Measurements from ENCODE around the gene KCTD1. TPM values are rescaled to one million over a fixed set of nuclear protein-coding genes. Genes with fewer than 3 reads are reported as not detected.

The KCTD1 gene
- total RNA-seq, 1 donor from 2014 or later = 83.8 TPM

GRCh38 chr18:26532367-26533340, 15.7 kb downstream of the KCTD1 start:
- no peak overlapping the region for H3K27ac Mint-ChIP-seq
- no peaks in the 10 kb centered on the region for H3K27me3 Mint-ChIP-seq
- no peaks in the 10 kb centered on the region for H3K9me3 Mint-ChIP-seq
- H3K36me3 Mint-ChIP-seq = peaks cover 26% of the 10 kb centered on the region
- DNase-seq (ENCODE audit: extremely low spot score, unreplicated experiment) = no peak
- H3K4me1 Mint-ChIP-seq (ENCODE audit: unreplicated experiment) = peaks cover 44% of the 10 kb centered on the region
- H3K4me3 Mint-ChIP-seq = no peak overlapping the region
- TF ChIP-seq CTCF (conservative IDR thresholded peaks at IDR 0.05) = no peak

- Mint-ChIP-seq H3K36me3 (peaks cover 26% of the 10 kb centered on the region), H3K9me3 (no peaks in the 10 kb centered on the region), H3K4me3 (peak overlapping the region; percentile 6), H3K4me1 (ENCODE audit: unreplicated experiment) (peaks cover 44% of the 10 kb centered on the region), H3K27me3 (no peaks in the 10 kb centered on the region), H3K27ac (no peak overlapping the region)
- TF ChIP-seq CTCF (conservative IDR thresholded peaks at IDR 0.05) = no peak
- no peak for DNase-seq (ENCODE audit: extremely low spot score, unreplicated experiment)
These were observed 16.6 kb downstream of the KCTD1 start for GRCh38 chr18:26531605-26532298.

GRCh38 chr18:26526966-26527234, 21.5 kb downstream of the KCTD1 start:
- Mint-ChIP-seq H3K4me3 (peak overlapping the region; percentile 61), H3K36me3 (peaks cover 27% of the 10 kb centered on the region), H3K27me3 (no peaks in the 10 kb centered on the region), H3K9me3 (no peaks in the 10 kb centered on the region), H3K27ac (peak overlapping the region; percentile 26), H3K4me1 (ENCODE audit: unreplicated experiment) (peaks cover 57% of the 10 kb centered on the region)
- no peak for DNase-seq (ENCODE audit: extremely low spot score, unreplicated experiment)
- no peak for TF ChIP-seq CTCF (conservative IDR thresholded peaks at IDR 0.05)

- no peaks in the 10 kb centered on the region for H3K9me3 Mint-ChIP-seq
- no peaks in the 10 kb centered on the region for H3K27me3 Mint-ChIP-seq
- H3K4me1 Mint-ChIP-seq (ENCODE audit: unreplicated experiment) = peaks cover 56% of the 10 kb centered on the region
- H3K4me3 Mint-ChIP-seq = peak overlapping the region; percentile 61
- H3K36me3 Mint-ChIP-seq = peaks cover 22% of the 10 kb centered on the region
- no peak for TF ChIP-seq CTCF (conservative IDR thresholded peaks at IDR 0.05)
- H3K27ac Mint-ChIP-seq = peak overlapping the region; percentile 26
- DNase-seq (ENCODE audit: extremely low spot score, unreplicated experiment) = no peak
These were observed 22.0 kb downstream of the KCTD1 start for GRCh38 chr18:26526128-26526965.

GRCh38 chr18:26524504-26525351, 23.6 kb downstream of the KCTD1 start:
- Mint-ChIP-seq H3K36me3 (peaks cover 15% of the 10 kb centered on the region), H3K9me3 (no peaks in the 10 kb centered on the region), H3K4me1 (ENCODE audit: unreplicated experiment) (peaks cover 70% of the 10 kb centered on the region), H3K27ac (no peak overlapping the region), H3K27me3 (no peaks in the 10 kb centered on the region), H3K4me3 (no peak overlapping the region)
- TF ChIP-seq CTCF (conservative IDR thresholded peaks at IDR 0.05) = no peak
- DNase-seq (ENCODE audit: extremely low spot score, unreplicated experiment) = no peak

Data from type B pancreatic cell (in vitro differentiated cells).